Hematopoietic multipotent progenitor cell treated with erythropoietin and hydrocortisone succinate and interleukin-3 and kit ligand, for 17 days (in vitro differentiated cells): ENCODE measurements around the gene ARSA.
"Not testable (repeated sequence)": the region's sequence is repeated elsewhere in the genome, so short reads cannot be mapped to it uniquely, and the experiment has no call there.

Source experiments
- DNase-seq: peaks from one replicate; pipeline ENCODE4 v3.0.0-alpha.2; 2015; ENCODE audit warnings: low spot score

Gene ARSA

DNA sequence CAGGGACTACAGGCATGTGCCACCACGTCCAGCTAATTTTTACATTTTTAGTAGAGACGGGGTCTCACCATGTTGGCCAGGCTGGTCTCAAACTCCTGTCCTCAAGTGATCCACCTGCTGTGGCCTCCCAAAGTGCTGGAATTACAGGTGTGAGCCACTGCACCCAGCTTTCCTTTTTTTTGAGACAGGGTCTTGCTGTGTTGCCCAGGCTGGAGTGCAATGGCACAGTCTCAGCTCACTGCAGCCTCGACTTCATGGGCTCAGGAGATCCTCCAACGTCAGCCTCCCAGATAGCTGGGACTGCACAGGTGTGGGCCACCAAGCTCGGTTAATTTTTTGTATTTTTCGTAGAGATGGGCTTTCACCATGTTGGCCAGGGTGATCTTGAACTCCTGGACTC is 26.7 kb upstream of the ARSA start:
- not testable (repeated sequence) for DNase-seq

- DNase-seq, result no peak
Observed at GRCh38 chr22:50653256-50653655, 25.3 kb upstream of the ARSA start.

GRCh38 chr22:50643821-50644101 is 15.8 kb upstream of the ARSA start:
- not testable (repeated sequence) for DNase-seq

DNA sequence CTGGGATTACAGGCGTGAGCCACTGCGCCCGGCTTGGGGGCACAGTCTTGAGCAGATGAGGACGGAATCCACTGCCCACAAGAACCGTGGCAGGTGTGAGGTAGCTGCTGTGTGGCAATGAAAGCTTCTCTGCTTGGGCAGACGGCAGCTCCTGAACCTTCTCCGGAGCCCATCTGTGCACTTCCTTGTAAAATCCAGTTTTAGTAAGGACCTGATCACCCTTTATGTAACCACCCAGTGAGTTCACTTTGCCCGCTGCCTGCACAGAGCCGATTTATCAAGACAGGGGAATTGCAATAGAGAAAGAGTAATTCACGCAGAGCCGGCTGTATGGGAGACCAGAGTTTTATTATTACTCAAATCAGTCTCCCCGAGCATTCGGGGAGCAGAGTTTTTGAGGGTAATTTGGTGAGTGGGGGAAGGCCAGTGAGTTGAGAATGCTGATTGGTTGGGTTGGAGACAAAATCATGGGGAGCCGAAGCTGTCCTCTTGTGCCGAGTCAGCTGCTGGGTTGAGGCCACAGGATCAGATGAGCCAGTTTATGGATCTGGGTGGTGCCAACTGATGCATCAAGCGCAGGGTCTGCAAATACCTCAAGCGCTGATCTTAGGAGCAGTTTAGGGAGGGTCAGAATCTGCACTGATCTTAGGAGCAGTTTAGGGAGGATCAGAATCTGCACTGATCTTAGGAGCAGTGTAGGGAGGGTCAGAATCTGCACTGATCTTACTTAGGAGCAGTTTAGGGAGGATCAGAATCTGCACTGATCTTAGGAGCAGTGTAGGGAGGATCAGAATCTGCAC is 15.3 kb upstream of the ARSA start:
- not testable (repeated sequence) for DNase-seq

DNA sequence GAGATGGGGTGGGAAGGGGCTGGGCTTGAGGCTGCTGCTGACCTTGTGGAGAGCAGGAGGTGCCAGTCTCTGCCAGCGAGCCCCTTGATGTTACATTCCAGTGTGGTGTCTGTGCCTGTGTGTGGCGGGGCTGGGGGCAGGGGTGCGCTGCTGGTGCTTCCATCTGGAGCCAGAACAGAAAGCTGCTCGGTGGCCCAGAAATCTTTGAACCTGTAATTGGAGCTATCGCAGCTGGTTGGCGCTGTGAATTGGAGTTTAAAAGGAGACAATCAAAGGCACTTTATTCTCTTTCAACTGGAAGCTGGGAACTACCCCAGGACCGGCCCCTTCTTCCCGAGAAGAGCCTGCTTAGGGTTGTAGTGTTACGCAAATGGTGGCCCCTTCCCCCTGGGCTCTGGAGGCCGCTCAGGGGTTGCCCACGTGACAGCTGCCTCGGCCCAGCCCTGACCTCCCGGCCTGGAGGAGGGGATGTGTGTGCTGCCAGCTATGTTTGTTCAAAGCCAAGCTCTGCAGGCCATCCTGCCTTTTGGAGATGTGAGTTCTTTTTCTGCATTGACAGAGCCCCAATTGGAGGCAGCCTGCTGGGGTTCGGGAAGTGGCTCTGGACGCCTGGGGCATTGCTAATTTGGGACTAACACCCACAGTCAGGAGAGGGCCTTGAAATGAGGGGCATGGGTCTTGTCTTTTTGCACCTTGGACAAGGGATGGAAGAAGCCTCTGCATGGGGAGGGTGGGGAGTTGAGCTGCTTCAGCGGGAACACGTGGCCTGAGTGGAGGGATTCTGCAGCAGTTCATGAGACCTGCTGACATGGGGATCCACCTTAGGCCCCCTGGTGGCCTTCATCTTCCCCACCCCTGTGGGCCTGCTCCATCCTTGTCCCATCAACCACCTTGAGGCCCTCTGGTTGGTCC is 14.0 kb upstream of the ARSA start:
- no peak for DNase-seq

DNA sequence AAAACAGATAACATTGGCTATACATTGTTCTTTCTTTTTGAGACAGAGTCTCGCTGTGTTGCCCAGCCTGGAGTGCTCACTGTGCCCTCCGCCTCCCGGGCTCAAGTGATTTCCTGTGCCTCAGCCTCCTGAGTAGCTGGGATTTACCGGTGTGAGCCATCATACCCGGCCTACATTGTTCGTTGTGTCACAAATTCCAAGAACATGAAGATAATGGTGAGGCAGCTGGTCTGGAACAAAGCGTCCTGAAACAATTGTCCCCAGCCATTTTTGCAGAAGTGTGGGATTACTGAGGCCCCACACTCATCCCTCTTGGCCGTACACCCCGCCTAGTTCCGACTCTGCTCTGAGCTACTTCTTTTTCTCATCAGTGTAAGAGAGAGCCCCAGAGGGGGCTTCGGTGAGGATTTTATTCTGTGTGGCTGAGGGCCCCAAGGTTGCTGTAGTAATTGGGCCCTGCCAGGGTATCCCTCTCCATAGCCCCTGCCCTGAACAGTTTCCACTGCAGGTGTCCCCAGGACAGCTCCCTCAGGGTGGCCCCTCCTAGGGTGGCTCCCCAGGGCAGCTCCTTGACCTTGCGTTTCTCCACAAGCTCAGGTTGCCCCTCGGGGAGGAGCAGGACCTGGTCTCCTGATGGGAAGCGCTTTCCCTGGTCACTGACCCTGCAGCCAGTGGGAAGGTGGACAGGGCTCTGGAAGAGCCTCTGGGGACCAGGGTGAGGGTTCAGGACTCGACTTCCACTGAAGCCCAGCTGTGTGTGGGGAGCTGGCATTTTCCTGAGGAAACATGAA is 13.1 kb upstream of the ARSA start:
- no peak for DNase-seq

GRCh38 chr22:50640296-50640695 is 12.3 kb upstream of the ARSA start:
- DNase-seq, result not testable (repeated sequence)

DNA sequence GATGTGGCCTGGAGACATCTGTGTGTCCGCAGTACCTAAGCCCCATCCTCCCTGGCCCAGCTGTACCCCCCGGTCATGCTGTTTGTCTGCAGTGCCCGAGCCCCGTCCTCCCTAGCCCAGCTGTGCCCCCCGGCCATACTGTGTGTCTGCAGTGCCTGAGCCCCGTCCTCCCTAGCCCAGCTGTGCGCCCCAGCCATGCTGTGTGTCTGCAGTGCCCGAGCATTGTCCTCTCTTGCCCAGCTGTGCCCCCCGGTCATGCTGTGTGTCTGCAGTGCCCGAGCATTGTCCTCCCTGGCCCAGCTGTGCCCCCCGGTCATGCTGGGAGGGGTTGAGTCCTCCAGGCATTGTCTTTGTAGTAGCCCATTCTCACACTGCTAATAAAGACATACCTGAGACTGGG is 7.6 kb upstream of the ARSA start:
- no peak for DNase-seq

DNA sequence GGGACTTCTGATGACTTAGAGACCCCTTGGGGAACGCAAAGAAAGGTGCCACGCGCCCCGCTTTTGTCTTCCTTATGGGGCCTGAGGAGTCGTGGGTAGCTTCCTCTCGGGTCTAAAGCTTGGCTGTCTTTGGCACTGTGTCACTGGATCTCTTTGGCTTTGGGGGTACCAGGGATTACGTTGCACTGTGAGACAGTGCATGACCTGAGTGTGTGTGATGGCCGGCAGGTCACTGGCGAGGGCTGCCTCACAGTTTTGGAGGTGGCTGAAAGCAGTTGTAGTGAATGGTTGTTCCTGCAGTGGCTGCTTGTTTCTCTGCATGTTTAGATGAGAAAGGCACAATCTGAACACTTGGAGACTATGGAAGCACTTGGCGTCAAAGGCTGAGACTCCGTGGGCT is 5.8 kb upstream of the ARSA start:
- DNase-seq, result no peak

DNA sequence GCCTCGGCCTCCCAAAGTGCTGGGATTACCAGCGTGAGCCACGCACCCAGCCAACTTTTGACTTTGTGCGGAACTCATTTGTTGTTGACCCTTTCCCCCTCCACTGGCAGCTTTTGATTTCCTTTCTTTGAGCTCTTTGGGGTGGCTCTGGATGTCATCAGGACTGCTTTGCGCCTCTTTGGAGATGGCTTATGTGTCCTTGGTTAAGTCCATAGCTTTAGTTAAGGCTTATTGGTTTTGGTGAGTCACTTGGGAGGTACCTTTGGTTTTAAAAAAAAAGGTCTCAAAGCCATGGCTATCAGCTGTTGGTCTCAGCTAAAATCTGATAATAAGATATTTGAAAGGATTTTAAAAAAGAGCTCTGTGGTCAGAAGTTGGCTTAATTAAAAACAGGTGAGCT is 5.1 kb upstream of the ARSA start:
- no peak for DNase-seq

GRCh38 chr22:50630376-50630775 is 2.4 kb upstream of the ARSA start:
- no peak for DNase-seq

DNA sequence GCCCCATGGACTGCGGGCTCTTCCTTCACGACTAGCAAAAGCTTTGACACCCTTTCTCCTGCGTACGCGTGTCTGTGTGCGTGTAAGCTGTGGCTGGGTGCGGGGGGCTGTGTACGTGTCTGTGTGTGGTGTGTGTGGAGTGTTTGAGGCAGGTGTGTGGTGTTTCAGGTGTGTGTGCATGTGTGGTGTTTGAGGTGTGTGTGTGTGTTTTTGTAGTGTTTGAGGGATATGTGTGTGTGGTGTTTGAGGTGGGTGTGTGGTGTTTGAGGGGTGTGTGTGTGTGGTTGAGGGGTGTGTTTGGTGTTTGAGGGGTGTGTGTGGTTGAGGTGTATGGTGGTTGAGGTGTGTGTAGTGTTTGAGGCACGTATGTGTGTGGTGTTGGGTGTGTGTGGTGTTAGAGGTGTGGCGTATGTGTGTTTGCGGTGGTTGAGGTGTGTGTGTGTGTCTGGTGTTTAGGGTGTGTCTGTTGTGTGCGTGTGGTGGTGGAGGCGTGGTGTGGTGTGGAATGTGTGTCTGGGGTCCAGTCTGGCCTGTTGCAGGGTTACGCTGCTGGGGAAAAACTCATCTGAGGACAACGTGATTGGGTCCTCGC is 687 bp upstream of the ARSA start:
- DNase-seq, result no peak

GRCh38 chr22:50626850-50627641 is 906 bp downstream of the ARSA start:
- DNase-seq, result no peak

DNA sequence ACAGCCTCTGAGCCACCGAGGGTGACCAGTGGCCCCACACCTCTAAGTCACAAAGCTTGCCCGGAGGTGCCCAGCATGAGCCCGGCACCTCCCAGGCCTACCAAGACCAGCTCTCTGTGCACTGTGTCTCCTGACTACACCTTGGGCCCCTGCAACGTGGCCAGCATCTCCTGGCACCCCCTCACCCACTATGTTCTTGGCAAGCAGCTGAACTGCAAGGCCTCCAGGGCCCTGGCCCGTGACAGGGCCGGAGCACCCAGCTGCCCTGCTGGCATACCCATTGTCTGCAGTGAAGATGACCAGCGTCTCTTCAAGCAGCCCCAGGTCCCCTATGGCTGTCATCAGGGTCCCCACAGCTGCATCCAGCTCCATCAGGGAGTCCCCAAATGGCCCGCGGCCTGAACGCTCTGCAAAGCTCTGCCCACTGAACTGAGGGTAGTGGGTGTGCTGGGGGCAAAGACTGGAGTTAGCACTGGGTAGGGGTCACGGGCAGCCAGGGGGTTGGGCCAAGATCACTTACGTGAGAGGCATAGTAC is 1.6 kb downstream of the ARSA start:
- DNase-seq, result no peak

- DNase-seq, result no peak
Observed at GRCh38 chr22:50625568-50626313, 2.2 kb downstream of the ARSA start.

- no peak for DNase-seq
Observed at GRCh38 chr22:50625131-50625567, 2.8 kb downstream of the ARSA start.

GRCh38 chr22:50624347-50625130 is 3.4 kb downstream of the ARSA start:
- no peak for DNase-seq

DNA sequence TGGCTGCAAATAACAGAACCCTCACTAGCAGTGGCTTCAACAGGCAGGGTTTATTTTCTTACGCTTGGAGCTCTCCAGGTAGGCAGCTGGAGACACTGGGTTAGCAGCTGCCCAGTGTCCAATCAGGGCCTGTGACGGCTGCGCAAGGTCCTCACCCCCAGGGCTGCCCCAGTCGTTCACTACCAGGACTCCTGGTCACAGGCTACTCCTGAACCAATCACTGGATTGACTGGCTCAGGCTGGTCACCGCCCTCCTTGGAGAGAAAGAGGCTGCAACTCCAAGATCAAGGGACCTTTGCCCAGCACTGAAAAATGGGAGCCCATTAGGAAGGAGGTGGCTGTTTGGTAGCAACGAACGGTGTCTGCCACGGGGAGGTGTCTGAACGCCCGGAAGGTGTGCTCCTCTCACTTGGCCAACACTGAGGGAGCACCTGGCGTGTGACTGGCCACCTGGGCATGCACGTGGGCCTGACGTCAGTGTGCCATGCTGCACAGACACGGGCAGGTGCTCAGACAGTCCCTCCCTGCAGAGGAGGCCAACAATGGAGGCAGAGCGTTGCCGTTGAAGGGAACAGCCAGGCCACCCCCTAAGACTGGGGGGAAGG is 5.1 kb downstream of the ARSA start:
- DNase-seq, result no peak
